Panc1 (cell line): ENCODE results near the gene KCNIP4. TPM values are rescaled to one million over a fixed set of nuclear protein-coding genes. Genes with fewer than 3 reads are reported as not detected.

Source experiments
- ATAC-seq: fragments of 200-7000 bp; cut with Tn5 transposase; 2 replicates; pipeline ENCODE4 v1.9.1; 2020; ENCODE audit warnings: mild to moderate bottlenecking, moderate library complexity
- BruUV-seq: library from RNA; stranded (reverse); fragments of 400-500 nt; replicated peaks from 2 replicates; lab custom pipeline; 2021; lab: Mats Ljungman, UMichigan
- CTCF ChIA-PET: fragments of 300-600 bp; sonication (Branson Sonifier 250); formaldehyde crosslinking; loops from one replicate; lab custom pipeline; 2022; ENCODE audit warnings: antibody characterized with exemption; lab: Charles Lee
- POLR2A ChIA-PET: fragments of 300-600 bp; sonication (Branson Sonifier 250); formaldehyde crosslinking; loops from one replicate; lab custom pipeline; 2022; ENCODE audit warnings: antibody characterized with exemption; lab: Charles Lee
- DNase-seq: peaks from one replicate; pipeline ENCODE4 v3.0.0-alpha.2; 2010; ENCODE audit warnings: low read depth, low spot score
- H3K27ac ChIP-seq: 2 replicates; pipeline ENCODE4 v1.5.1; 2011; ENCODE audit warnings: mild to moderate bottlenecking, low read length, inconsistent platforms
- H3K27me3 ChIP-seq: fragments of 200-500 bp; sonication (Bioruptor generic); 2 replicates; pipeline ENCODE4 v1.6.0; 2014; ENCODE audit warnings: low read length, inconsistent platforms; ENCODE audit not compliant: control insufficient read depth, insufficient read depth
- H3K36me3 ChIP-seq: fragments of 200-500 bp; sonication (Bioruptor generic); 2 replicates; pipeline ENCODE4 v1.5.1; 2014; ENCODE audit warnings: inconsistent platforms, mild to moderate bottlenecking, low read length, moderate library complexity; ENCODE audit not compliant: control insufficient read depth, insufficient read depth
- H3K4me1 ChIP-seq: 2 replicates; pipeline ENCODE4 v1.5.1; 2011; ENCODE audit warnings: inconsistent platforms, mild to moderate bottlenecking, low read length, moderate library complexity; ENCODE audit not compliant: control insufficient read depth, insufficient read depth
- H3K4me3 ChIP-seq, 2 experiments: 2 replicates each; pipeline ENCODE4 v1.5.1; 2011 to 2012; ENCODE audit warnings: low read depth in 2 of 2, low read length in 2 of 2, mild to moderate bottlenecking in 2 of 2, inconsistent platforms in 1 of 2, moderate library complexity in 1 of 2
- H3K9me3 ChIP-seq: fragments of 200-500 bp; sonication (Bioruptor generic); 2 replicates; pipeline ENCODE4 v1.5.1; 2014; ENCODE audit warnings: low read depth, mild to moderate bottlenecking, inconsistent platforms, low read length, moderate library complexity; ENCODE audit not compliant: control insufficient read depth, insufficient read depth
- CTCF ChIP-seq: fragments of 450-650 bp; IDR thresholded peaks from 2 replicates; pipeline ENCODE4 v1.5.1; 2017; ENCODE audit warnings: mild to moderate bottlenecking
- POLR2AphosphoS5 ChIP-seq: IDR thresholded peaks from 2 replicates; pipeline ENCODE4 v1.6.1; 2012; ENCODE audit warnings: mild to moderate bottlenecking, low read depth, low read length, moderate library complexity
- REST ChIP-seq, 2 experiments: IDR thresholded peaks; 2 replicates each; pipeline ENCODE4 v1.6.1; 2011 to 2012; ENCODE audit warnings: low read depth in 2 of 2, control low read depth in 1 of 2, low read length in 1 of 2, mild to moderate bottlenecking in 1 of 2, moderate library complexity in 1 of 2; ENCODE audit not compliant: insufficient read depth in 1 of 2
- SIN3A ChIP-seq: IDR thresholded peaks from 2 replicates; pipeline ENCODE4 v1.6.1; 2012; ENCODE audit warnings: low read depth, mild to moderate bottlenecking, low read length, moderate library complexity, borderline replicate concordance; ENCODE audit not compliant: insufficient read depth
- TCF7L2 ChIP-seq: IDR thresholded peaks from 2 replicates; pipeline ENCODE4 v1.6.1; 2011; ENCODE audit warnings: mild to moderate bottlenecking, low read depth, low read length, inconsistent platforms
- in situ Hi-C: cut with HindIII; loops from 2 replicates; pipeline ENCODE4 v1.10.0; 2016; ENCODE audit warnings: low sequenced_read_pairs, low pct_unique_long_range_greater_than_20kb
- intact Hi-C: fragments of 100-400 bp; cut with micrococcal nuclease; formaldehyde crosslinking; loops from one replicate; pipeline ENCODE4 v1.10.0; 2022; ENCODE audit not compliant: unreplicated experiment
- total RNA-seq: library from RNA; stranded (reverse); gene quantifications from one replicate; pipeline ENCODE4 v1.2.1, GENCODE V29; 2021; ENCODE audit not compliant: unreplicated experiment

KCNIP4 gene
- total RNA-seq, 1 experiment from 2014 or later: not detected

GRCh38 chr4:21544415-21544814 lies 404.2 kb downstream of the KCNIP4 start:
- in situ Hi-C loops (no loop called here), intact Hi-C loops (no loop called here)
- CTCF ChIA-PET: no interaction called here
- no peaks in the 10 kb centered on the region for H3K27me3 ChIP-seq
- DNase-seq (no peak), ATAC-seq (no peak)
- H3K36me3 ChIP-seq: no peaks in the 10 kb centered on the region
- no peak overlapping the region for H3K4me3 ChIP-seq
- BruUV-seq: no TSS peak
- H3K27ac ChIP-seq: no peak overlapping the region
- H3K4me1 ChIP-seq: no peaks in the 10 kb centered on the region
- POLR2A ChIA-PET: no interaction called here
- H3K9me3 ChIP-seq: no peaks in the 10 kb centered on the region
- no peak for TF ChIP-seq POLR2AphosphoS5
- TF ChIP-seq REST (IDR thresholded peaks at IDR 0.05; ENCODE audit: insufficient read depth in 1 of 2, low read depth in 2 of 2, low read length in 1 of 2): no peak
- no peak for TF ChIP-seq SIN3A
- no peak for TF ChIP-seq TCF7L2
- TF ChIP-seq CTCF: no peak

DNA sequence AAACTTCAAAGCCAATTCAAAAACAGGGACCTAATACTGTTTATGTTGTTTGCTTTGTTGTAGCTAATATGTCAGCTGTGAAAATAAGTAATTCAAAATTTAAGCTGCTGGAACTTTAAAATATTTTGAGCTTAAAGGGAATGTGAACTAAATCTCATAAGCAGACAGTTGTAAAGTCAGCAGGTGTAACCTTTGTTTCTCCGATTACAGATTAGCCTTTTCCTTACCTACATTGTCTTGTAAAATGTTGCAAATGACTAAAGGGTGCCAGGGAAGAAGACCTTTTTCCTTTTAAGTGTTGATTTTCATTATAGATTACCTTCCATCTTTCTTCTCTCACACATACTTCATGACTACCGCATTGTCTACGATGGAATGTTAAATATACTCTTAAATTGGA lies 405.1 kb downstream of the KCNIP4 start:
- Histone ChIP-seq H3K9me3 (no peaks in the 10 kb centered on the region), H3K36me3 (no peaks in the 10 kb centered on the region), H3K4me3 (no peak overlapping the region), H3K4me1 (no peaks in the 10 kb centered on the region), H3K27me3 (no peaks in the 10 kb centered on the region), H3K27ac (no peak overlapping the region)
- intact Hi-C loops: no loop called here
- TF ChIP-seq TCF7L2 (no peak), REST (IDR thresholded peaks at IDR 0.05; ENCODE audit: insufficient read depth in 1 of 2, low read depth in 2 of 2, low read length in 1 of 2) (no peak), SIN3A (no peak), CTCF (no peak), POLR2AphosphoS5 (no peak)
- no TSS peak for BruUV-seq
- no peak for DNase-seq
- POLR2A ChIA-PET: no interaction called here
- CTCF ChIA-PET: no interaction called here
- in situ Hi-C loops: no loop called here
- ATAC-seq: no peak
